HG03103 (cell line): ENCODE data around the gene C4BPA.

Experiments
- ATAC-seq: cut with Tn5 transposase; IDR thresholded peaks from one replicate; pipeline ENCODE4 v1.9.1; 2021; ENCODE audit warnings: low read depth; ENCODE audit not compliant: unreplicated experiment

Gene C4BPA

DNA sequence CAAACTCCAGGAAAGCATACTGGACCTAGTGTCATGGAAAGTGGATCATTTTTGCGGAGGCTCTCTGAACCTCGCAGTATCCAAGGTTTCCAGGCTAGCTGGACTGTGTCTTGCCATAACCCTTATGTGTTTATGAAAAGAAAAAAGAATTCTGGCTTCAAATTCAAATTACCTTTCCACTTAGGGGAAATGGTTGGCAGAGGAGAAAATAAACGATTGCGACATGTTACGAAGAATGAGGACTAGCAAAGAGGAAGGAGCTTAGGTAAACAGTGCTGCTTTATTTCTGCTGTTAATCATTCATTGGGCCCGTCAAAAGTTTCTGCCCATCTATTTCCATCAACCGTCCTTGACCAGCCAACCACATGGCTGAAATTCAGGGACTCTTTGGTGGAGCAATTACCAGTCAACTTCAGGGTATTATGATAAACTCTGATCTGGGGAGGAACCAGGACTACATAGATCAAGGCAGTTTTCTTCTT is at the start of gene C4BPA:
TSS of gene C4BPA (plus strand) at position 342 of the 482 bp plus-strand sequence. CDS start 8,793 bp downstream, outside the sequence.
- ATAC-seq: no peak

GRCh38 chr1:207054491-207054890 is 49.5 kb upstream of the C4BPA start:
- no peak for ATAC-seq

DNA sequence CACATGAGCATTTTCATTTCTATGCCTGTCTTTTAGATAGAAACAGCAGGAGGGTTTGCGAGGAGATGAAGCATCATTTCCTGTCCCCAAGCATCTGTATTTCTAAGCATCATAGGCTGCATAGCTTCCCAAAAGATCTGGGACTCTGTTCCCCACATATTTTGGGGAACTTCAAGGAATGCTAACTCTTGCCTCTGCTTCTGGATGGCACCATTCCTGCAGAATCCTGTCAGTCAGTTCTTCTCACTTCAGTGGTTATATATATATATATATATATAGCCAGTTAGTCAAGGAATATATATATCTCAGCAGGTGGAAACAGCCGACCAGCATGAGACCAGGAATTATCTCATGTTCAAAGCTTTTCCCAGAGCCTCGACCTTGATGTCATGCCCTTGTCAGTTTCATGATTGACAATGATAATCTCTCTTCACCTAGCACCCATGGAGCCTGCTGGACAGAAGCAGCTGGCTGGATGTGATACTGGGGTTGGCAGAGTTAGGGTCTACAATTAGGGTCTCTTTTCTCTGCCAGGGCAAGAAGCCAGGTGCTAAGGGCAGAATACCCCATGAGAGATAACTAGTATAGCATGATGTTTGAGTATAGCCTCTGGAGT is 48.5 kb upstream of the C4BPA start:
- no peak for ATAC-seq

DNA sequence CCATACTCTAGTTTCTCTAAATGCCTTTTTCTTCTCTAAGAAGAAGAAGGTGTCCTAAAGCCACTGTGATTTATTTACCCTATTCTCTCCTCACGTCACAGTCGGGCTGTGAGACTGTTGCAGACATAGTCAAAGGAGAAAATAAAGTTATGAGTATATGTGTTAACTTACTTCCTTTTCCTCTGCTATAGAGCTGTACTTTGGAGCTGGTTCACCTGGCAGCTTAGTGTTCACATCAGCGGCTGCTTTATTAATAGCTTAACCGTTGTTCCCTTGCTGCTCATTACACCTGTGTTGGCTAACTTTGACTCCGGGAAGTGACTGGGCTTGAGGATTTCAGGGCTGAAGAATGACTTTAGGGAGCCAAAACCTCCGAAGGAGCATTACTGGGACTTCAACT is 47.4 kb upstream of the C4BPA start:
- ATAC-seq: no peak

DNA sequence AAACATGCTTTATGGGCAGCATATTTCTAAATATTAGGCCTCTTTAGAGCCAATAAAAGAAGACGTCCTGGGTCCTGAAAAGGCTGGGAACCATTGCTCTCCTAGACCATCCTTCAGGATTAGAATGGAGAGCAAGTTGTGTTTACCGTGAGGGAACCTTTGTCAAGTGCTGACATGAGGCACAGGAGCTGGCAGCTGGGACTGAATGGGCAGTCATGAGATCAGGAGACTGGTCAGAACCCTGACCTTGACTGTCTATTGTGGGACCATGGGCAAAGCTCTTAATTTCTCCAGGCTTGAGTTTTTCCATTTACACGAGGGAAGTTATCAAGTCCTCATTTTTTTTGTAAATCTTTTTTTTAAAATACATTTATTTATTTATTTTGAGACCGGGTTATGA is 45.8 kb upstream of the C4BPA start:
- no peak for ATAC-seq

- no peak for ATAC-seq
Observed at GRCh38 chr1:207058878-207059867, 44.9 kb upstream of the C4BPA start.

DNA sequence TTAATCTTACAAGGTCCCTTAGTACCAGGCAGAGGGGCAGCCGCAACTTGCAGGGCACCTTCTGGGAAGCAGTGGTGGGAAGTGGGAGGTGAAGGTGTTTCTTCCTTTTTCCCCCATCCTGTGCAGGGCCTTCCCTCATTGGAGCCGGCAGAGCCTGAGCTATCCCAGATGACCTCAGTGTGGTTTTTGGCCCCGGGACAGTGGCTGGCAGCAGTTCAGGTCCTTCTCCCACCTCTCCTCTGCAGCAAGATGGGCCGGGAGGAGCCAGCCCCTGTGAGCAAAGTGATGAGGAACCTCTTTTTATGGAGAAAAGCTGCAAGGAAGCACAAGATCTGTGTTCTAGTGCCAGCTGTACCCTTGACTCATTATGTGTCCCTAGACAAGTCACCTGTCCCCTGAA is 44.2 kb upstream of the C4BPA start:
- no peak for ATAC-seq

DNA sequence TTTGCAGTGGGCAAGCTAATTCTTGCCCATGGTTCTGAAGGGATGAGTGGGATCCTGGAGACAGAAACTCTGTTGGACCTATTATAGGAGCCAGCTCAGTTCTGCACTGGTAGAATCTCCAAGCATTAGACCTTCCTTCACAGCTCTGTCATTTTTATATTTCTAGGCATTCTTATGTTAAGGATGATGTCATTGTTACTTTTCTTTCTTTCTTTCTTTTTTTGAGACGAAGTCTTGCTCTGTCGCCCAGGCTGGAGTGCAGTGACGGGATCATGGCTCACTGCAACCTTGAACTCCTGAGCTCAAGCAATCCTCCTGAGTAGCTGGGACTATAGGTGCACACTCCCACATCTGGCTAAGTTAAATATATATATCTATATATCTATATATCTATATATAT is 43.4 kb upstream of the C4BPA start:
- no peak for ATAC-seq

DNA sequence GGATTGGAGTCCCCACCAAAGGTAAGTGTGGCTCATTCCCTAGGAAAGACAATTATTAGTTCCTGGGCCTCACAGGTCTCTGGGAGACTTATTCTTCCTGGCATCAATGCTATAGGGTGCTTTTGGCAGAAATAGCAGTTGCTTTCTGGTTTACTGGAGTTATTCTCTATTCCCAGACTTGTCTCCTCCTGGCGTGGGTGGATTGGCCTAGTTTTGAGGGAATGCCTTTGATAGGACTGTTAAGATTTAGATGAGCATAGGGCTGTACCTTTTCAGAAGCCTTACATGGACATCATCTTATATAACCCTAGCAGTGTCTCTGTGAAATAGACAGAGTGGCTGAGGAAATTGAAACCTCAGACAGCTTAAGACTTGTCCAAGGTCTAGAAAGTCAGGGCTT is 42.0 kb upstream of the C4BPA start:
- ATAC-seq: no peak

DNA sequence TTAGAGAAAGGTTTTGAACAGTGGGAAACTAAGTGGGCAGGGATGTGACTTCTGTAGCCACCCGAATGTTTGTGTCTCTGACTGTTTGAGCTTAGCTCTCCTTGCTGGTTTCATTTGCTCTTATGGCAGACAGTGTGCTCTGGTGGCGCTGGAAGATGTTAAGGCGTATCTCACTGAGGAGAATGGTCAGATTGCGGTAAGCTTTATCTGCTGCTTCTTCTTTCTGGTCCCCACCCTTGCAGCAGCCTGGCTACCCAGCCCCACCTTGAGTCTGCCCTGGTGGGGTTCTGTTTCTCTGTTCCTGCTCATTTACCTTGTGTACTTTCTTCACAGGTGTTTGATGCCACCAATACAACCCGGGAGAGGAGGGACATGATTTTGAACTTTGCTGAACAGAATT is 41.0 kb upstream of the C4BPA start:
- ATAC-seq: no peak

- ATAC-seq: no peak
Observed at GRCh38 chr1:207064561-207064960, 39.5 kb upstream of the C4BPA start.

- no peak for ATAC-seq
Observed at GRCh38 chr1:207067185-207067584, 36.8 kb upstream of the C4BPA start.

DNA sequence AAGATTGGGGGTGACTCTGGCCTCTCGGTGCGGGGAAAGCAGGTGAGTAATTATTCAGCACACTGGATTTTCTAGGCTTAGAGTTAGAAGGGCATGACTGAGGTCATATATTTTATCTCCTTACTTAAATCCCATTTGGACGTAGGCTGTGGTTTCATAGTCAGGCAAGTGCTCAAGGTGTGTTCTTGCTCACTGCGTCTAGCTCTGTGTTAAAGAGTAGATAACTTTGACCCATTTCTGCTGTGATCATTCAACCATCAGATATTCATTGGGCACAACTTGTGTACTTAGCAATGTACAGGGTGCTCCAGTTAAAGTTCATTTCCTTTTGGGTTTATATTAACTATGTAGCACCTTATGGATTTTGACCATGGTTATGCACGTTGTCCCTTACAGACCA is 36.4 kb upstream of the C4BPA start:
- no peak for ATAC-seq

- no peak for ATAC-seq
Observed at GRCh38 chr1:207069061-207069460, 35.0 kb upstream of the C4BPA start.

- ATAC-seq: no peak
Observed at GRCh38 chr1:207069858-207070506, 34.1 kb upstream of the C4BPA start.

DNA sequence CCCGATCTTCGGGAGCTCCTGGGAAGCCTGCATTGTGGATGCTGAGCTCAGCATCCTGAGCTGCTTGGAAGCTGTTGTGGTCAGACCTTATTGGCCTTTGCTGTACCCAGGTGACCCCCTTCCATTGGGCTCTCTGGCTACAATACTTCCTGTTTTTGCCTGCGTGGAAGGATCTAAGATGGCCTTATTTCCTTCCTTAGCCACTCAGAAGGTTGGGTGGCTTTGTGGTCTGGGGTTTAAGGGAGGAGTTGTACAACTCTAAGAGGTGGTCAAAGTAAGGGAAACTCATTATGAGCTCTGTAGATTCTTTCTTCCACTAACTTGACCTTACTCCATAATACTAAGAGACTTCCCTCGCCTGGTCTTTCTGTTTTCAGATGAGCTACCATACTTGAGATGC is 33.2 kb upstream of the C4BPA start:
- no peak for ATAC-seq

- no peak for ATAC-seq
Observed at GRCh38 chr1:207071426-207071825, 32.6 kb upstream of the C4BPA start.

GRCh38 chr1:207072233-207072632 is 31.8 kb upstream of the C4BPA start:
- no peak for ATAC-seq

DNA sequence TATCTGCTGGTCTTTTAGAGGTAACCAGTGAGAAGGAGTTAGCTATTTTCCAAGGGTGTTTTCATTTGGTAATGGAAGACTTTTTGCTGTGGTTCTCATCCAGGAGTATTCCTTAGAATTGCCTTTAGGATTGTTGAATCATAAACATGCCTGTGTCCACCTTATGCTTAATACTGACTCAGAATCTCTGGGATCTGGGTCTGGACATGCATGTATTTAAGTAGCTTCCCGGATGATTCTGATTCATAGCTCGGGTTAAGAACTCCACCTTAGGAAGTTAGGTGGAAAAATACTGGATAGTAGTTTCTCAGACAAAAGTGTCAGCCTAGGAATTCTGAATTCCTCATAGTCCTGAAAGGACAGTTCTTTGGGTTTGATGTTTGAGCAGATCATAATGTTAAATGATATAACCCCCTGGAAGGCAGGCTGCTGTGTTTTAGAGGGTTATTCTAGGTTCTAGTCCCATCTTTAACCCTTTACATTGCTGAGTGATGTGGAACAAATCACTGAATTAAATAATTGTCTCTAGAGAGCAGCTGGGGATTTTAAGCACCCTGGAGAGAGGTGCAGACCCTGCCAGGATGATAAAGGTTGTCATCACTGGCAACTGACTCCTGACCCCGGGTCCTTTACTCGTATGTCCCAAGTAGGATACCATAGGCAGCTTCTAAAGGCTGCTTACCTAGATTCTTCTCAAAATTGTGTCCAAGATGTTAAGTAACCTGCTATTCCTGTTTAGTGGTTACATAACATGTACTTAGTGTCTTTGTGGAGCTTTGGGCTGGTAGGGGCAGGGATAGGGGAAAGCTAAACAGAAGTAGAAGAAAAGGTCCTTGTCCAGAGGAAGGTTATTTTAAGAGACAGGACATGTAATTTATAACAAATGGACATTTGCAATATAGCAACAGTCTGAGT is 29.9 kb upstream of the C4BPA start:
- no peak for ATAC-seq
